Neural cell (in vitro differentiated cells): ENCODE measurements around the gene PLXDC2.

ENCODE experiments used
- CTCF ChIP-seq: fragments of 450-650 bp; IDR thresholded peaks from 2 replicates; pipeline ENCODE4 v1.5.1; 2014; ENCODE audit warnings: antibody characterized with exemption, mild to moderate bottlenecking, moderate library complexity; ENCODE audit not compliant: poor library complexity, severe bottlenecking
- EP300 ChIP-seq: fragments of 450-650 bp; conservative IDR thresholded peaks from 2 replicates; pipeline ENCODE4 v1.6.1; 2014; ENCODE audit warnings: antibody characterized with exemption, mild to moderate bottlenecking, moderate library complexity; ENCODE audit not compliant: poor library complexity, severe bottlenecking
- POLR2AphosphoS5 ChIP-seq: IDR thresholded peaks from 2 replicates; pipeline ENCODE4 v1.6.1; 2012
- TAF1 ChIP-seq: IDR thresholded peaks from 2 replicates; pipeline ENCODE4 v1.6.1; 2012; ENCODE audit warnings: low read depth

- TF ChIP-seq CTCF (no peak), TAF1 (no peak), EP300 (no peak), POLR2AphosphoS5 (no peak)
Observed at GRCh38 chr10:20228729-20229128, 412.5 kb downstream of the PLXDC2 start.
